ENCODE data around the gene NEXN.
"Not testable (repeated sequence)": the region's sequence is repeated elsewhere in the genome, so short reads cannot be mapped to it uniquely, and the experiment has no call there.

The NEXN gene

DNA sequence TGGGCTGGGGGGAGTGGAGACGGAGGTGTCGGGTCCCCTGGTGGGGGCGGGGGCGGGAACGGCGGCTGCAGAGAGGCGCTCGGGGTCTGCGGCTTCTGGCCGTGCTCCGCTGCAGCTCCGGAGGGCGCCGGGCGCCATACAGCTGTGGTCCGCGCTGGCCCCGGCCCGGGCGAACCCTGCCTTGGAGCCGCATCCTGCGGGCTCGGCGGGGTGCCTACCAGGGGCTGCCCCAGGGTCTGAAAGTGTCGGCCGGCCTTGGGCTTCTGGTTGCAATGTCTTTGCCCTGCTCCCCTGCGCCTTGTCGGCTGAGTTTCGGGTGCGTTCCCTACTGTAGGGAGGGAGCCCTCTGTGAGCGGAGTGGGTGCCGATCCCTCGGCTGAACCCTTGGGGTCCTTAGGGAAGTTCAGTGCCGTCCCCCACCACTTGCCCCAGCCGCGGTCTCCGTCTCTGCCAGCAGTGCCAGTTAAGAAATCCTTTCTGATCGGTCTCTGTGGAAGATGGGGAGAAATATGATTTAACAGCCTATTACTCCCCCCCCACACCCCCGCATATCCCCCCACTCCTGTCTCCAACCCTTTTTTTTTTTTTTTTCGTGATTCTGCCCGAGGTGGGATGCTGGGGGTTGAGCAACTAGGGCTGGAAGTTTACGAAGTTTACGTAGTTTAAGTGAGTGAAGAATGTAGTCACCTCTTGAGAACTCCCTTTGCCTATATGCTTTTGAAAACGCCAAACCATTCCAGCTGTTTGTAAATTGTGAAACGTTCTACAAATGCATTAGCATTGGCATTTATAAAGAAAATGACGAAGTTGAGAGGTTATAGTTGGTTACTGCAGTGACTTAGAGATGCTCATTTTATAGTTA lies 588 bp downstream of the NEXN start:
- H3K4me3 Mint-ChIP-seq = peak overlapping the region; percentile 66
- H3K27ac Mint-ChIP-seq = no peak overlapping the region
- no peaks in the 10 kb centered on the region for H3K9me3 Mint-ChIP-seq
- ATAC-seq = peak; percentile 80
- H3K36me3 Mint-ChIP-seq = no peaks in the 10 kb centered on the region
- DNase-seq (ENCODE audit: low spot score in 2 of 2) = no peak
- H3K4me1 Mint-ChIP-seq = peaks cover 18% of the 10 kb centered on the region

DNA sequence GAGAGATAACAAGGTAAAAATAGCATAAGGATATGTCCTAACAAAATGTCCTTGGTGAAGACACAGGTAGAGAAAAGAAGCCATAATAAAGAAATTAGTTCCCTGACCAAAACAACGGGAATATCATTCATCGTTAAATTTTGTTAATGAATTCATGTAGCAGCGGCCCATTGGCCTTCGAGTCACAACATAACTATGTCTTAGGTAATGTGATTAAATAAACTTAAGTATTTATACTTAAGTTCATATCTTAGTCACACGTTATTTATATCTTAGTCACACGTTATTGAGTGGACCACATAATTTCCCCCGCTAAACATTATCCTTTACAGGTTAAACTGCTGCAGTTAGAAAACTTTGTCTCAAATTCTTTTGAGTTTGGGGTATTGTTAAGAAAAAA lies 1.2 kb downstream of the NEXN start:
- no peak overlapping the region for H3K4me3 Mint-ChIP-seq
- H3K36me3 Mint-ChIP-seq = no peaks in the 10 kb centered on the region
- DNase-seq (ENCODE audit: low spot score in 2 of 2) (no peak), ATAC-seq (no peak)
- H3K9me3 Mint-ChIP-seq = no peaks in the 10 kb centered on the region
- no peak overlapping the region for H3K27ac Mint-ChIP-seq
- H3K4me1 Mint-ChIP-seq = peaks cover 18% of the 10 kb centered on the region

DNA sequence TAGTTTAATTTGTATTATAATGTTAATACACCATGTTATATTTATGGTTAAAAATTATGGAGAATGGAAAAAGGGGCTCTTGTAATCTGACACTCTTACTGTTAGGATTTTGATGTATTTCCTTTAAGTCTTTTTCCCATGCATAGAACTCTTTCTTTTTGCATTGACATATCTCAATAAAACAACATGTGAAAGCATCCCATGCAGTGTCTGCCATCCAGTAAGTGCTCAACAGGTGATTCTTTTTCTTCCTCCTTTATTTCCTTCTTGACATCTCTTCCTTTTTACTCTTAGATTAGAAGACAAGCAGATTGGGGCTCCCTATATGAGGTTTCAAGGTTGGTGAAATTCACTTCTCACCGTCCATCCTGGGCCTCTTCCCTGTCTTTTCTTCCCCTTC lies 2.8 kb downstream of the NEXN start:
- H3K4me3 Mint-ChIP-seq = no peak overlapping the region
- DNase-seq (ENCODE audit: low spot score in 2 of 2) = no peak
- ATAC-seq = no peak
- no peak overlapping the region for H3K27ac Mint-ChIP-seq
- peaks cover 17% of the 10 kb centered on the region for H3K4me1 Mint-ChIP-seq
- H3K9me3 Mint-ChIP-seq = no peaks in the 10 kb centered on the region
- H3K36me3 Mint-ChIP-seq = no peaks in the 10 kb centered on the region

DNA sequence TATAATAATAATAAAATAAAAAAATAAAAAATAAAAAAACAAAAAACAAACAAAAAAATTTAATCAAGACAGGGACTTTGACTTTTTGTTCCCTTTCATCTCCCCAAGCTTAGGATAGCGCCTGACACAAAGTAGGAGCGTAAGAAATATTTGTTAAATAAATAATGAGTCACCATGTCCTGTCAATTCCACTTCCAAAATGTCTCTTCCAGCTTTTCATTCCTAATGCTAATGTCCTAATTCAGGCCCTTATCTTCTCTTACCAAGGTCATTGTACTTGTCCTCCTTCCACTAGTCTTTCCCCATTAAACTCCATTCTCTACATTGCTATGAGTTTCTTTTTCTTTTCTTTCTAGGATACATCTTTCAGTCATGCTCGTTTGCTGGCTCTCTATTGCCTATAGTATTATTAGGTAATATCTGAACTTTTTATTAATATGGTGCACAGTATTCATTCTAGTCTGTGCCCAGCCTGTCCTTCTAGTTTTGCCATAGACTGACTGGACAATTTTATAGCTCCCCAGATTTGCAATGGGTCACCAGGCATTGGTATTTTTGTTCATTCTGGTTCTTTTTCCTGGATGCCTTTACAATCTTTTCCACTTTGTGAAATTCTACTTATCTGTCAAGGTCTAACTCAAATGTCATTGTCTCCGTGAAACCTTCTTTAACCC lies 11.4 kb downstream of the NEXN start:
- ATAC-seq = no peak
- no peak for DNase-seq (ENCODE audit: low spot score in 2 of 2)
- Mint-ChIP-seq H3K36me3 (no peaks in the 10 kb centered on the region), H3K27ac (no peak overlapping the region), H3K4me1 (no peaks in the 10 kb centered on the region), H3K4me3 (no peak overlapping the region), H3K9me3 (no peaks in the 10 kb centered on the region)

DNA sequence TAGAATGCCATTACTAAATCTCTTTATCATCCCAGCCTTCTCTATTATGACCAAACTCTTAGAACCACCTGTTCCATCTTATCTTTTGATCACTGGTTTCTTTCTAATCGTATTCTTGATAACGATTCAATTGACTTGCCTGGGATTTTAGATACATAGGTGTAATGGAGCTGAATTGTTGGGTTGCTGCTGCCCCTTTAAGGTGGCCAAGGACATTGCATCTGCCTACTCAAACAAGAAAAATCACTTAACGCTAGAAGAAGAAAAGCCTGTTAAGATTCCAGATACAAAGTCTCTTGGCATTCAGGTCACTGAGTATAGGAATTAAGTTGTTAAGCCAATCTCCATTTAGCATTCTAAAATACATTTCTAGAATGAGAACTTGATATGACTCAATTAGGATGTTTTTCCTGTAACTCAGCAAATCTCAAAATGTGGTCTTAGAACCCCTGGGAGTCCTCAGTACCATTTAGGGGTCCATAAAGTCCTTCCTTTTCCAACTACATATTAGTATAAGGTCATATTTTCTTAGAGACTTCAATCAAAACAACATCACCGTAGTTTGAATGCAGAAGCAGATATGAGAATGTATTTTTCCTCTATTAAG lies 12.4 kb downstream of the NEXN start:
- Mint-ChIP-seq H3K9me3 (no peaks in the 10 kb centered on the region), H3K36me3 (no peaks in the 10 kb centered on the region), H3K27ac (no peak overlapping the region), H3K4me1 (no peaks in the 10 kb centered on the region), H3K4me3 (no peak overlapping the region)
- ATAC-seq (no peak), DNase-seq (ENCODE audit: low spot score in 2 of 2) (no peak)

DNA sequence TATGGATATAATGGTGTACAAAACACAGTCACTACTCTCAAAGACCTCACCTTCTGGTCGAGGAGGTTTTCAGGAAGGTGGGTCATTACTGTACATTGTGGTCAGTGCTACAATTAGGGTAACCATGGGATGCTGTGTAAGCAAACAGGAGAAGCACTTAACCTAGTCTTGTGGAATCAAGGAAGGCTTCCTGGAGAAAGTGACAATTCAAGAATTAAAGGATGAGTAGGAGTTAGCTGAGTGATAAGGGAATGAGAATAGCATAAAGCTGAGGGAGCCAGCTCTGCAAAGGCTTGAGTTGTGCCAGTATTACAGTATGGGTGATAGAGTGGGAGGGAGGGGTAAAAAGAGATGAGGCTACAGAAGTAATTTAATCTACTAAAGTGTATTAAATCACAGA lies 17.2 kb downstream of the NEXN start:
- no peaks in the 10 kb centered on the region for H3K4me1 Mint-ChIP-seq
- DNase-seq (ENCODE audit: low spot score in 2 of 2) = no peak
- H3K9me3 Mint-ChIP-seq = no peaks in the 10 kb centered on the region
- no peak overlapping the region for H3K27ac Mint-ChIP-seq
- no peak overlapping the region for H3K4me3 Mint-ChIP-seq
- ATAC-seq = no peak
- no peaks in the 10 kb centered on the region for H3K36me3 Mint-ChIP-seq

DNA sequence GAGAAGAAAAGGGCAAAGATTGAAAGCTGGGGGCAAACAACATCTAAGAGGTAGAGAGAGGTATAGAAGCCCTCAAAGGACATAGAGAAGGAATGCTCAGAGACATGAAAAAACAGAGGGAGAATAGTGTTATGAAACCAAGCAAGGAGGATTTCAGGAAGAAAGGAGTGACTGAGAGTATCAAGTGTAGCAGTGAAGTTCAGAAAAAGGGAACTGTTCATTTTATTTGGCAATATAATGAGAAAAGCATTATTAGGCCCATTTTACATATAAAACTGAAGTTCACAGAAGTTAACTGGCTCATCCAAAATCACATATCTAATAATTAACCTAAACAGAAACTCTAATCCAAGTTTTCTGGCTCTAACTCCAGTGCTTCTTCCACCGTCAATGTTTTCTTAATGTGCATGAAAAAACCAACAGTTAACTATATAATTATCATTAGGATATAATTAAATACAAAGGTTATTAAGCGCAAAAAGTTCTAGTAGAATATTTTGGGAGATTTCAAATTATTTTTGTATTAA lies 17.7 kb downstream of the NEXN start:
- no peak overlapping the region for H3K4me3 Mint-ChIP-seq
- no peak overlapping the region for H3K27ac Mint-ChIP-seq
- H3K9me3 Mint-ChIP-seq = no peaks in the 10 kb centered on the region
- DNase-seq (ENCODE audit: low spot score in 2 of 2) (no peak), ATAC-seq (no peak)
- no peaks in the 10 kb centered on the region for H3K4me1 Mint-ChIP-seq
- no peaks in the 10 kb centered on the region for H3K36me3 Mint-ChIP-seq

DNA sequence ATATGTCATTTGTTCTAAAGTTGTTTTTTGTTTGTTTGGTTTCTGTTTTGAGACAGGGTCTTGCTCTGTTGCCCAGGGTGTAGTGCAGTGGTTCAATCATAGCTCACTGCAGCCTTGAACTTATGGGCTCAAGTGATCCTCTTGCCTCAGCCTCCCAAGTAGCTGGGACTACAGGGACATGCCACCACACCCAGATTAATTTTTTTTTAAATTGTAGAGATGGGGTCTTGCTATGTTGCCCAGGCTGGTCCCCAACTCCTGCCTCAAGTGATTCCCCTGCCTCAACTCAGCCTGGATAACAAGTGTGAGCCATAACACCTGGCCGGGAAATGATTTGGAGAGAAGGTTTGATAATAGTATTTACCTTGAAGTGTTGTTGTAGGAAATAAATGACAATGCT lies 18.2 kb downstream of the NEXN start:
- DNase-seq (ENCODE audit: low spot score in 2 of 2) (no peak), ATAC-seq (no peak)
- no peaks in the 10 kb centered on the region for H3K4me1 Mint-ChIP-seq
- no peaks in the 10 kb centered on the region for H3K9me3 Mint-ChIP-seq
- no peak overlapping the region for H3K4me3 Mint-ChIP-seq
- H3K36me3 Mint-ChIP-seq = no peaks in the 10 kb centered on the region
- H3K27ac Mint-ChIP-seq = no peak overlapping the region

DNA sequence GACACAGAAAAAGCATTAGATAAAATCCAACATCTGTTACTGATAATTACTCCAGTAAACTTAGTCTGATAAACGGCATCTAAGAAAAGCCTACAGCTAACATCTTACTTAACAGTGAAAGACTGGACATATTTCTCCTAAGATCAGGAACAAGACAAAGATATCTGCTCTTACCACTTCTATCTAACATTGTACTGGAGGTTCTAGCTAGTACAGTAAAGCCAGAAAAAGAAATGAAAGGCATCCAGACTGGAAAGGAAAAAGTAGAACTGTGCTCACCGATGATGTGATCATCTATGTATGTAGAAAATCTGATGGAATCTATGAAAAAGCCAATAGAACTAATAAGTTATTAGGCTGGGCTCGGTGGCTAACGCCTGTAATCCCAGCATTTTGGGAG lies 21.7 kb downstream of the NEXN start:
- ATAC-seq (no peak), DNase-seq (ENCODE audit: low spot score in 2 of 2) (no peak)
- H3K36me3 Mint-ChIP-seq = no peaks in the 10 kb centered on the region
- H3K9me3 Mint-ChIP-seq = no peaks in the 10 kb centered on the region
- H3K4me1 Mint-ChIP-seq = no peaks in the 10 kb centered on the region
- H3K4me3 Mint-ChIP-seq = no peak overlapping the region
- H3K27ac Mint-ChIP-seq = no peak overlapping the region

DNA sequence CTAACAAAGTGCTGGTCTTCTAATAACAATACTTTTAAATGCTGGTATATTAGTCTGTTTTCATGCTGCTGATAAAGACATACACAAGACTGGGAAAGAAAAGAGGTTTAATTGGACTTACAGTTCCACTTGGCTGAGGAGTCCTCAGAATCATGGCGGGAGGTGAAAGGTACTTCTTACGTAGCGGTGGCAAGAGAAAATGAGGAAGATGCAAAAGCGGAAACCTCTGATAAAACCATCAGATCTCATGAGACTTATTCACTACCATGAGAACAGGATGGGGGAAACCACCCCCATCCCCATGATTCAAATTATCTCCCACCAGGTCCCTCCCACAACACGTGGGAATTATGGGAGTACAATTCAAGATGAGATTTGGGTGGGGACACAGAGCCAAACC lies 30.5 kb downstream of the NEXN start:
- not testable (repeated sequence) for DNase-seq (ENCODE audit: low spot score in 2 of 2); H3K36me3 Mint-ChIP-seq; H3K9me3 Mint-ChIP-seq; H3K4me3 Mint-ChIP-seq; ATAC-seq; H3K4me1 Mint-ChIP-seq; H3K27ac Mint-ChIP-seq

DNA sequence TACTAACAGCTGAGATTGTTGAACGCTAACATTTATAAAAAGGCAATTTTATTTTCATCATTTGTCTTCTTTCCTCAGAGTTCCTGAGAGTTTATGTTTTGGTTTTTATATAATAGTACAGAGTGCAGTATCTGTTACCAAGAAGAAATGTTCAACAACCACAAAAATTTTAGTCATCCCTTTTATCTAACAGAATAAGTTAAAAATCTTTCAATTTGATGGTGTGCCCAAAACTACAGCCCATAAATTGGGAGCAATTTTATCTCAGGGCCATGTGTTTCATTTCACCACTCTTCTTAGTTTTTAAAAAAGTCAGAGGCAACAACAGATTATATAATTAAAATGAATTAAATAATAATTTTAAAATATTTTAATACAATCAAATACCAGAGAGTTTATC lies 37.1 kb downstream of the NEXN start:
- Mint-ChIP-seq H3K9me3 (no peaks in the 10 kb centered on the region), H3K27ac (no peak overlapping the region), H3K4me1 (peaks cover 5% of the 10 kb centered on the region), H3K4me3 (no peak overlapping the region), H3K36me3 (no peaks in the 10 kb centered on the region)
- DNase-seq (ENCODE audit: low spot score in 2 of 2) (no peak), ATAC-seq (no peak)

DNA sequence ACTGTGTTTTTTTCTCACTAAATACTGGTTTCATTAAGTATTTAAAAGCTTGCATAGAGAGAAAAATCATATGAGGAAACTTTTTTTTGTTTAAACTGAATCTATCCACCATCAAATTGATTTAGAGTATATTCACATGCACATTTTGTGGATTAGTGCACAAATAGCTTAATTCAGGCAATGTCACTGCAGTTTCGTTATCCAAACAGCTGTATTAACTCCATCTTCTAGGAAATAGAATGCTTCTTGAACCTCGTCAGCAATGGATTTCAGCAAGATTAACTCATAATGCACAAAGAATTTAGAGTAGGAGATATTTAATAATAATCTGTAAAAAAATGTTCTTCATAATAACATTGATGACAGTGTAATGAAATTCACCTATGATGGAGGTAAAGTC lies 37.5 kb downstream of the NEXN start:
- Mint-ChIP-seq H3K4me1 (peaks cover 5% of the 10 kb centered on the region), H3K4me3 (peak overlapping the region; percentile 42), H3K9me3 (no peaks in the 10 kb centered on the region), H3K36me3 (no peaks in the 10 kb centered on the region), H3K27ac (no peak overlapping the region)
- ATAC-seq = no peak
- no peak for DNase-seq (ENCODE audit: low spot score in 2 of 2)

DNA sequence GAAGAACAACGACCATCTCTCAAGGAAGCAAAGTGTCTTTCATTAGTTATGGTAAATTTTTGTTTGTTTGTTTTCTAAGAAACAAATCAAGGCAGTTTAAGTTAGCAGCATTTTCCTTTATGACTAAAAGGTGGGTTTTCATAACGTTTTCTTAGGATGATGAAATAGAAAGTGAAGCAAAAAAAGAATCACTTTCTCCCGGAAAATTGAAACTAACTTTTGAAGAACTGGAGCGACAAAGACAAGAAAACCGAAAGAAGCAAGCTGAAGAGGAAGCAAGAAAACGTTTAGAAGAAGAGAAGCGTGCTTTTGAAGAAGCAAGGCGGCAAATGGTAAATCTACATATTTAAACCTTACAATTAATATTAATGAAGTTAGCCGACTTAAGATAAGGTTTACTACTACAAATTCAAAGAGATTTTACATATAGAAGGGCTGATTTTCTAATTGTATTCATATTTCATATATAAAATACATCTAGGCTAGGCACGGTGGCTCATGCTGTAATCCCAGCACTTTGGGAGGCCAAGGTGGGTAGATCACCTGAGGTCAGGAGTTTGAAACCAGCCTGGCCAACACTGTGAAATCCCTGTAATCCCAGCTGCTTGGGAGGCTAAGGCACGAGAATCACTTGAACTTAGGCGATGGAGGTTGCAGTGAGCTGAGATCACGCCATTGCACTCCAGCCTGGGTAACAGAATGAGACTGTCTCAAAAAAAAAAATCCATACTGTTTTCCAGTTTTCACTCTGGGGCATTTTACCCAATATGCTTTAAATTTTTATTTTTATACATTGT lies 38.3 kb downstream of the NEXN start:
- Mint-ChIP-seq H3K36me3 (no peaks in the 10 kb centered on the region), H3K4me1 (peaks cover 5% of the 10 kb centered on the region), H3K4me3 (peak overlapping the region; percentile 42), H3K9me3 (no peaks in the 10 kb centered on the region), H3K27ac (no peak overlapping the region)
- ATAC-seq (no peak), DNase-seq (ENCODE audit: low spot score in 2 of 2) (no peak)

DNA sequence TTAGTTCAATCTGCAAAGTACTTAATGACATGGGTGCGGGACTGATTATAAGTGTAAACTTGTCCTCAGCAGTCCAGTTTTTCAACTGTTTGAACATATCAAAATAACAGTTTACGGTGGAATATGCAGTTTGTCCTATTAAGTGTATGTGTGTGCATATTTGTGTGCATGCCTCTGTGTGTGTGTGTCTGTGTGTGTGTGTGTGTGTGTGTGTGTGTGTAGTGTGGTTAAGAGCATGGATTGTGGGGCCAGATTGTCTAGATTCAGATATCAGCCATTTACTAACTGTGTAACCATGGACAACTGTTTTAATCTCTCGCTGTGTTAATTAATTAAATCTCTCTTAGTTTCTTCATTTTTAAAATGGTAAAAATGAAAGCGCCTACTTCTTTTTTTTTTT lies 39.0 kb downstream of the NEXN start:
- H3K9me3 Mint-ChIP-seq = no peaks in the 10 kb centered on the region
- no peaks in the 10 kb centered on the region for H3K36me3 Mint-ChIP-seq
- H3K4me1 Mint-ChIP-seq = peaks cover 5% of the 10 kb centered on the region
- DNase-seq (ENCODE audit: low spot score in 2 of 2) (no peak), ATAC-seq (no peak)
- no peak overlapping the region for H3K27ac Mint-ChIP-seq
- no peak overlapping the region for H3K4me3 Mint-ChIP-seq

DNA sequence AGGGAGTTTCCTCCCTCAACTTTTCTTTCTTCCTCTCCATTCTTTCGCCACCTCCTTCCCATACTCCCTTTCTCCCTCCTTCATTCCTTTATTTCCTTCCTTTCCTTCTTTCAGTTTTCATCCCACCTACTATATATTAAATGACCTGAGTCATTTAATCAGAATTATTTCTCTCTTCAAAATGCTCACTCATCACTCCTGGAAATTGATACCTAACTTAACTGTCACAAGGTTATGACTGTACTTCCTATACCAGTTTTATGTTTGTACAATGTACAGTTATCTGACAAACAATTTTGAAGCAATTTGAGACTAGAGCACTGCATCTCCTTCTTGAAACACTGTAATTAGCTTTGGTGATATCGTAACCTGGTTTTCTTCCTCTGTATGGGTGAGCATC lies 41.4 kb downstream of the NEXN start:
- H3K27ac Mint-ChIP-seq = no peak overlapping the region
- no peak overlapping the region for H3K4me3 Mint-ChIP-seq
- H3K36me3 Mint-ChIP-seq = no peaks in the 10 kb centered on the region
- no peaks in the 10 kb centered on the region for H3K9me3 Mint-ChIP-seq
- peaks cover 5% of the 10 kb centered on the region for H3K4me1 Mint-ChIP-seq
- DNase-seq (ENCODE audit: low spot score in 2 of 2) (no peak), ATAC-seq (no peak)

All from stimulated activated effector memory CD8-positive, alpha-beta T cell treated with anti-CD3 and anti-CD28 coated beads, Interleukin-12 subunit alpha, Interleukin-12 subunit beta, amount 100 ng/mL, for 72 hours (primary cell).